Lower lobe of right lung (tissue), 2 donors: ENCODE measurements around the gene LDB1. TPM values are rescaled to one million over a fixed set of nuclear protein-coding genes. Genes with fewer than 3 reads are reported as not detected.

Experiments
- ATAC-seq, 2 donors: fragments of 200-7000 bp; cut with Tn5 transposase; one replicate each; pipeline ENCODE4 v1.9.1; 2020 to 2022; ENCODE audit warnings: mild to moderate bottlenecking in 2 of 2, moderate library complexity in 2 of 2
- DNase-seq: peaks from one replicate; pipeline ENCODE4 v3.0.0-alpha.2; 2020
- H3K27ac ChIP-seq: fragments of 200-600 bp; one replicate; pipeline ENCODE4 v1.8.0; 2022
- H3K27me3 ChIP-seq: fragments of 200-600 bp; one replicate; pipeline ENCODE4 v1.8.0; 2022; ENCODE audit warnings: low read depth
- H3K36me3 ChIP-seq: fragments of 200-600 bp; one replicate; pipeline ENCODE4 v1.8.0; 2022; ENCODE audit warnings: mild to moderate bottlenecking
- H3K4me1 ChIP-seq: fragments of 200-600 bp; one replicate; pipeline ENCODE4 v1.8.0; 2022
- H3K4me3 ChIP-seq: fragments of 200-600 bp; one replicate; pipeline ENCODE4 v1.8.0; 2022; ENCODE audit warnings: mild to moderate bottlenecking
- H3K9me3 ChIP-seq: fragments of 200-600 bp; one replicate; pipeline ENCODE4 v1.8.0; 2022
- CTCF ChIP-seq: fragments of 200-600 bp; IDR thresholded peaks from one replicate; pipeline ENCODE4 v1.8.0; 2022; ENCODE audit warnings: antibody characterized with exemption, mild to moderate bottlenecking
- intact Hi-C: fragments of 100-400 bp; cut with DNase I; formaldehyde crosslinking; loops from one replicate; pipeline ENCODE4 v1.11.0; 2022
- long read RNA-seq: library from polyadenylated mRNA; unstranded; transcript quantifications from one replicate; pipeline ENCODE4 v2.0.0, GENCODE V29; 2021
- total RNA-seq: library from RNA; stranded (reverse); fragmentation: NEBNext Ultra II Directional; extraction: Animal tissue kit (Norgen Biotek cat#: 25700); gene quantifications from one replicate; pipeline ENCODE4 v1.2.1, GENCODE V29; 2021
- donor health status: DM: no; HTN: yes; CAD: no; lungs with severe emphysema.

Gene LDB1
- 58.0 TPM for total RNA-seq
- long read RNA-seq, transcript LDB1-202 (11 exons, 2,089 nt) = major isoform, 9 of 40 reads
- long read RNA-seq, partial matches to known transcripts = 17 of 40 reads
- long read RNA-seq, other reads (novel, unspliced or antisense) = 14 of 40 reads

GRCh38 chr10:102120142-102120990 is at the start of gene LDB1:
Gene LDB1, minus strand, starts transcription at chr10:102120368. Its CDS starts 258 bp downstream, at chr10:102120110.
- H3K4me3 ChIP-seq = peak within 1 kb of the TSS; percentile 80
- peaks cover 59% of the 10 kb centered on the region for H3K4me1 ChIP-seq
- H3K27ac ChIP-seq = peak within 1 kb of the TSS; percentile 96
- no peaks in the 10 kb centered on the region for H3K27me3 ChIP-seq
- no peaks in the 10 kb centered on the region for H3K9me3 ChIP-seq
- no peaks in the 10 kb centered on the region for H3K36me3 ChIP-seq
- no peak for TF ChIP-seq CTCF
- DNase-seq = peak; percentile 84
- peak; percentile 85 to 86 for ATAC-seq
- intact Hi-C loops = no loop called here

GRCh38 chr10:102167861-102168260 is 47.7 kb upstream of the LDB1 start:
- no peaks in the 10 kb centered on the region for H3K9me3 ChIP-seq
- H3K27ac ChIP-seq = no peak overlapping the region
- no peak for DNase-seq
- intact Hi-C loops = no loop called here
- no peak for TF ChIP-seq CTCF
- peaks cover 11% of the 10 kb centered on the region for H3K4me1 ChIP-seq
- no peaks in the 10 kb centered on the region for H3K27me3 ChIP-seq
- H3K4me3 ChIP-seq = no peak overlapping the region
- ATAC-seq = no peak
- peaks cover 14% of the 10 kb centered on the region for H3K36me3 ChIP-seq

GRCh38 chr10:102163342-102163989 is 43.3 kb upstream of the LDB1 start:
- no peaks in the 10 kb centered on the region for H3K9me3 ChIP-seq
- no peak for TF ChIP-seq CTCF
- H3K27ac ChIP-seq = no peak overlapping the region
- ATAC-seq = no peak
- H3K4me3 ChIP-seq = no peak overlapping the region
- H3K36me3 ChIP-seq = peaks cover 58% of the 10 kb centered on the region
- DNase-seq = no peak
- H3K4me1 ChIP-seq = no peaks in the 10 kb centered on the region
- intact Hi-C loops = no loop called here
- H3K27me3 ChIP-seq = no peaks in the 10 kb centered on the region

GRCh38 chr10:102159831-102160230 is 39.7 kb upstream of the LDB1 start:
- TF ChIP-seq CTCF = no peak
- H3K9me3 ChIP-seq = no peaks in the 10 kb centered on the region
- ATAC-seq (no peak), DNase-seq (peak; percentile 4)
- H3K4me3 ChIP-seq = no peak overlapping the region
- H3K27me3 ChIP-seq = no peaks in the 10 kb centered on the region
- intact Hi-C loops = no loop called here
- H3K27ac ChIP-seq = no peak overlapping the region
- no peaks in the 10 kb centered on the region for H3K4me1 ChIP-seq
- peaks cover 94% of the 10 kb centered on the region for H3K36me3 ChIP-seq

GRCh38 chr10:102159051-102159597 is 39.0 kb upstream of the LDB1 start:
- DNase-seq (no peak), ATAC-seq (no peak)
- Histone ChIP-seq H3K4me3 (no peak overlapping the region), H3K9me3 (no peaks in the 10 kb centered on the region), H3K4me1 (no peaks in the 10 kb centered on the region), H3K27ac (no peak overlapping the region), H3K27me3 (no peaks in the 10 kb centered on the region), H3K36me3 (peaks cover 99% of the 10 kb centered on the region)
- no peak for TF ChIP-seq CTCF
- intact Hi-C loops = no loop called here
